Activated naive CD8-positive, alpha-beta T cell treated with anti-CD3 and anti-CD28 coated beads for 36 hours (primary cell): ENCODE data around the gene SERPIND1. TPM values are rescaled to one million over a fixed set of nuclear protein-coding genes. Genes with fewer than 3 reads are reported as not detected.
"Not testable (repeated sequence)": the region's sequence is repeated elsewhere in the genome, so short reads cannot be mapped to it uniquely, and the experiment has no call there.

Source experiments
- DNase-seq: peaks from one replicate; pipeline ENCODE4 v3.0.0; 2021
- H3K27ac Mint-ChIP-seq: one replicate; pipeline ENCODE4 v1.8.0; 2022; ENCODE audit warnings: mild to moderate bottlenecking, moderate library complexity, mixed read lengths
- H3K27me3 Mint-ChIP-seq: one replicate; pipeline ENCODE4 v1.8.0; 2022; ENCODE audit warnings: mild to moderate bottlenecking, mixed read lengths
- H3K36me3 Mint-ChIP-seq: one replicate; pipeline ENCODE4 v1.8.0; 2021; ENCODE audit warnings: mild to moderate bottlenecking, mixed read lengths
- H3K4me1 Mint-ChIP-seq: one replicate; pipeline ENCODE4 v1.8.0; 2021; ENCODE audit warnings: mixed read lengths
- H3K4me3 Mint-ChIP-seq: one replicate; pipeline ENCODE4 v1.8.0; 2022; ENCODE audit warnings: mild to moderate bottlenecking, moderate library complexity, mixed read lengths
- H3K9me3 Mint-ChIP-seq: one replicate; pipeline ENCODE4 v1.8.0; 2022; ENCODE audit warnings: mixed read lengths
- total RNA-seq, 2 experiments: library from RNA; stranded (reverse); gene quantifications; one replicate each; pipeline ENCODE4 v1.2.3, GENCODE V29; 2021

SERPIND1 gene
- total RNA-seq, 2 experiments from 2014 or later, result not detected

GRCh38 chr22:20756846-20757245 lies 17.1 kb upstream of the SERPIND1 start:
- DNase-seq, result no peak
- H3K4me1 Mint-ChIP-seq, result no peaks in the 10 kb centered on the region
- H3K36me3 Mint-ChIP-seq, result peaks cover 2% of the 10 kb centered on the region
- H3K9me3 Mint-ChIP-seq, result no peaks in the 10 kb centered on the region
- no peaks in the 10 kb centered on the region for H3K27me3 Mint-ChIP-seq
- no peak overlapping the region for H3K4me3 Mint-ChIP-seq
- H3K27ac Mint-ChIP-seq, result no peak overlapping the region

GRCh38 chr22:20758688-20759087 lies 15.2 kb upstream of the SERPIND1 start:
- peaks cover 4% of the 10 kb centered on the region for H3K36me3 Mint-ChIP-seq
- no peak for DNase-seq

GRCh38 chr22:20760084-20760483 lies 13.8 kb upstream of the SERPIND1 start:
- no peaks in the 10 kb centered on the region for H3K27me3 Mint-ChIP-seq
- H3K36me3 Mint-ChIP-seq, result peaks cover 12% of the 10 kb centered on the region
- no peak overlapping the region for H3K27ac Mint-ChIP-seq
- DNase-seq, result no peak
- H3K9me3 Mint-ChIP-seq, result no peaks in the 10 kb centered on the region
- no peaks in the 10 kb centered on the region for H3K4me1 Mint-ChIP-seq
- no peak overlapping the region for H3K4me3 Mint-ChIP-seq

More at GRCh38 chr22:20758688-20759087, 15.2 kb upstream of the SERPIND1 start:
- Mint-ChIP-seq H3K4me1 (no peaks in the 10 kb centered on the region), H3K27me3 (no peaks in the 10 kb centered on the region), H3K27ac (no peak overlapping the region), H3K4me3 (no peak overlapping the region), H3K9me3 (no peaks in the 10 kb centered on the region)

GRCh38 chr22:20761536-20761935 lies 12.4 kb upstream of the SERPIND1 start:
- H3K9me3 Mint-ChIP-seq, result no peaks in the 10 kb centered on the region
- H3K27ac Mint-ChIP-seq, result no peak overlapping the region
- no peaks in the 10 kb centered on the region for H3K4me1 Mint-ChIP-seq
- DNase-seq, result no peak
- no peaks in the 10 kb centered on the region for H3K27me3 Mint-ChIP-seq
- H3K4me3 Mint-ChIP-seq, result no peak overlapping the region
- peaks cover 12% of the 10 kb centered on the region for H3K36me3 Mint-ChIP-seq

- Mint-ChIP-seq H3K4me1 (no peaks in the 10 kb centered on the region), H3K4me3 (no peak overlapping the region), H3K27me3 (no peaks in the 10 kb centered on the region), H3K9me3 (no peaks in the 10 kb centered on the region), H3K36me3 (peaks cover 12% of the 10 kb centered on the region), H3K27ac (no peak overlapping the region)
- no peak for DNase-seq
These were observed 11.6 kb upstream of the SERPIND1 start for GRCh38 chr22:20762233-20762796.

GRCh38 chr22:20763630-20764470 lies 10.1 kb upstream of the SERPIND1 start:
- no peaks in the 10 kb centered on the region for H3K9me3 Mint-ChIP-seq
- no peak for DNase-seq
- no peak overlapping the region for H3K4me3 Mint-ChIP-seq
- no peak overlapping the region for H3K27ac Mint-ChIP-seq
- peaks cover 12% of the 10 kb centered on the region for H3K36me3 Mint-ChIP-seq
- no peaks in the 10 kb centered on the region for H3K4me1 Mint-ChIP-seq
- H3K27me3 Mint-ChIP-seq, result no peaks in the 10 kb centered on the region

- peaks cover 12% of the 10 kb centered on the region for H3K36me3 Mint-ChIP-seq
- no peak for DNase-seq
- H3K4me1 Mint-ChIP-seq, result no peaks in the 10 kb centered on the region
These were observed 9.5 kb upstream of the SERPIND1 start for GRCh38 chr22:20764471-20764720.

GRCh38 chr22:20764729-20765128 lies 9.2 kb upstream of the SERPIND1 start:
- DNase-seq, result no peak
- no peak overlapping the region for H3K4me3 Mint-ChIP-seq
- no peaks in the 10 kb centered on the region for H3K27me3 Mint-ChIP-seq
- H3K27ac Mint-ChIP-seq, result no peak overlapping the region
- no peaks in the 10 kb centered on the region for H3K4me1 Mint-ChIP-seq
- H3K9me3 Mint-ChIP-seq, result no peaks in the 10 kb centered on the region
- H3K36me3 Mint-ChIP-seq, result peaks cover 12% of the 10 kb centered on the region

More at GRCh38 chr22:20764471-20764720, 9.5 kb upstream of the SERPIND1 start:
- no peaks in the 10 kb centered on the region for H3K27me3 Mint-ChIP-seq
- no peaks in the 10 kb centered on the region for H3K9me3 Mint-ChIP-seq
- no peak overlapping the region for H3K27ac Mint-ChIP-seq
- no peak overlapping the region for H3K4me3 Mint-ChIP-seq

GRCh38 chr22:20765938-20766337 lies 8.0 kb upstream of the SERPIND1 start:
- DNase-seq, result no peak
- H3K4me3 Mint-ChIP-seq, result no peak overlapping the region
- H3K4me1 Mint-ChIP-seq, result no peaks in the 10 kb centered on the region
- H3K27ac Mint-ChIP-seq, result no peak overlapping the region
- H3K9me3 Mint-ChIP-seq, result no peaks in the 10 kb centered on the region
- H3K27me3 Mint-ChIP-seq, result no peaks in the 10 kb centered on the region
- peaks cover 10% of the 10 kb centered on the region for H3K36me3 Mint-ChIP-seq

GRCh38 chr22:20766530-20766929 lies 7.4 kb upstream of the SERPIND1 start:
- no peaks in the 10 kb centered on the region for H3K27me3 Mint-ChIP-seq
- peaks cover 10% of the 10 kb centered on the region for H3K36me3 Mint-ChIP-seq
- H3K27ac Mint-ChIP-seq, result no peak overlapping the region
- no peak overlapping the region for H3K4me3 Mint-ChIP-seq
- H3K4me1 Mint-ChIP-seq, result no peaks in the 10 kb centered on the region
- no peak for DNase-seq
- no peaks in the 10 kb centered on the region for H3K9me3 Mint-ChIP-seq

GRCh38 chr22:20769496-20769826 lies 4.5 kb upstream of the SERPIND1 start:
- not testable (repeated sequence) for H3K27ac Mint-ChIP-seq, H3K9me3 Mint-ChIP-seq, H3K4me3 Mint-ChIP-seq, H3K27me3 Mint-ChIP-seq, DNase-seq, H3K36me3 Mint-ChIP-seq, H3K4me1 Mint-ChIP-seq

- no peak overlapping the region for H3K4me3 Mint-ChIP-seq
- no peaks in the 10 kb centered on the region for H3K27me3 Mint-ChIP-seq
- H3K9me3 Mint-ChIP-seq, result no peaks in the 10 kb centered on the region
- H3K27ac Mint-ChIP-seq, result no peak overlapping the region
- DNase-seq, result no peak
- H3K4me1 Mint-ChIP-seq, result no peaks in the 10 kb centered on the region
- no peaks in the 10 kb centered on the region for H3K36me3 Mint-ChIP-seq
These were observed 1.8 kb upstream of the SERPIND1 start for GRCh38 chr22:20771918-20772625.

- Mint-ChIP-seq H3K27me3 (no peaks in the 10 kb centered on the region), H3K4me1 (peaks cover 9% of the 10 kb centered on the region), H3K36me3 (peaks cover 3% of the 10 kb centered on the region), H3K9me3 (no peaks in the 10 kb centered on the region), H3K27ac (no peak overlapping the region), H3K4me3 (no peak overlapping the region)
- no peak for DNase-seq
These were observed 969 bp downstream of the SERPIND1 start for GRCh38 chr22:20774882-20775281.

GRCh38 chr22:20775342-20775895 lies 1.5 kb downstream of the SERPIND1 start:
- Mint-ChIP-seq H3K4me3 (no peak overlapping the region), H3K4me1 (peaks cover 13% of the 10 kb centered on the region), H3K36me3 (peaks cover 3% of the 10 kb centered on the region), H3K9me3 (no peaks in the 10 kb centered on the region), H3K27ac (no peak overlapping the region), H3K27me3 (no peaks in the 10 kb centered on the region)
- DNase-seq, result no peak

GRCh38 chr22:20776624-20777405 lies 2.9 kb downstream of the SERPIND1 start:
- H3K9me3 Mint-ChIP-seq, result no peaks in the 10 kb centered on the region
- DNase-seq, result no peak
- peaks cover 17% of the 10 kb centered on the region for H3K4me1 Mint-ChIP-seq
- no peak overlapping the region for H3K4me3 Mint-ChIP-seq
- H3K36me3 Mint-ChIP-seq, result peaks cover 3% of the 10 kb centered on the region
- H3K27me3 Mint-ChIP-seq, result no peaks in the 10 kb centered on the region
- H3K27ac Mint-ChIP-seq, result no peak overlapping the region
